ENCODE results near the gene KRT33B. TPM values are rescaled to one million over a fixed set of nuclear protein-coding genes. Genes with fewer than 3 reads are reported as not detected.

Gene KRT33B
- total and polyA plus RNA-seq, 2 of the 8 experiments (the other 6 are each of a cell fraction or from before 2014, with no cell fraction given), result not detected

DNA sequence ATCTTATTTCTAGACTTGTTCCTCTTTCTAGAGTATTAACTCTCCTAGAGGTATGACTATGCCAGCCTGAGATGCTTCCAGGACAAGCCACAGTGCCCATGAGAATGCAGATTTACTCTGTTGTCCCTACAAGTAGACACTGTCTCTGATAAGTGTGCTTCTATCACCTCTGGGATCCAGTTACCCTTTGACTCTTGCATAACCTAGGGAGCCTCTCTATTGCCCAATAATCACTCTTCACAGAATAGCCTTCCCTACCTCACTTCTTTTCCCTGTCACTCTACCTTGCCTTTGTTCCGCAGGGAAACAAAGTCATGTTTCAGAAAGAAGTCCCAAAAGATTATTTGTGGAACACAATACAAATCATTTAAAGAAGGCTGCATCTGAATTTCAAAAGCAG, 14.1 kb upstream of the KRT33B start:
- Histone ChIP-seq H2AK5ac (ENCODE audit: low read depth, low read length) (no peak overlapping the region), H3K36me3 (ENCODE audit: control insufficient read depth in 2 of 4, insufficient read depth in 4 of 4, low read length in 3 of 4) (no peaks in the 10 kb centered on the region), H3K27ac (ENCODE audit: low read depth, low read length) (no peak overlapping the region), H3K4me2 (ENCODE audit: insufficient read depth in 1 of 2, low read depth in 2 of 2, low read length in 2 of 2) (no peak overlapping the region), H3K23ac (ENCODE audit: insufficient read length) (no peak overlapping the region), H3K79me2 (ENCODE audit: control insufficient read depth in 1 of 2, insufficient read depth in 2 of 2, low read length in 2 of 2) (no peaks in the 10 kb centered on the region), H3K14ac (ENCODE audit: insufficient read length) (no peak overlapping the region), H3K4me1 (replicated peaks in 1 of 4; ENCODE audit: control insufficient read depth in 3 of 4, insufficient read depth in 4 of 4, low read length in 3 of 4) (no peaks in the 10 kb centered on the region), H4K20me1 (replicated peaks in 1 of 2; ENCODE audit: control insufficient read depth in 1 of 2, insufficient read depth in 2 of 2, low read length in 2 of 2) (no peaks in the 10 kb centered on the region), H2BK5ac (ENCODE audit: low read depth, low read length) (no peak overlapping the region), H2BK20ac (ENCODE audit: low read length) (no peak overlapping the region), H3K27me3 (replicated peaks in 1 of 4; ENCODE audit: control insufficient read depth in 3 of 4, extremely low read depth in 1 of 4, insufficient read depth in 3 of 4, low read length in 3 of 4) (no peaks in the 10 kb centered on the region), H2BK12ac (ENCODE audit: low read depth, low read length) (no peak overlapping the region), H2BK120ac (replicated peaks; ENCODE audit: low read depth, low read length) (no peak overlapping the region), H4K8ac (ENCODE audit: extremely low read depth, insufficient read depth, low read length) (no peak overlapping the region), H3K23me2 (ENCODE audit: low read depth, low read length) (no peaks in the 10 kb centered on the region; the same call in 1 of the 2 replicates), H3K9me3 (ENCODE audit: insufficient read depth in 2 of 2, low read depth in 1 of 2, low read length in 1 of 2) (no peaks in the 10 kb centered on the region; a peak in 1 of 4 replicates), H3K4ac (replicated peaks; ENCODE audit: insufficient read length, low read depth, low read length) (no peak overlapping the region), H3K9ac (replicated peaks in 1 of 4; ENCODE audit: extremely low read depth in 1 of 4, low read depth in 3 of 4, low read length in 3 of 4) (no peak overlapping the region), H3K56ac (replicated peaks; ENCODE audit: insufficient read length, low read depth, low read length) (no peak overlapping the region), H3K4me3 (ENCODE audit: extremely low read depth in 1 of 4, insufficient read depth in 2 of 4, low read depth in 3 of 4, low read length in 4 of 4) (no peak overlapping the region), H4K5ac (ENCODE audit: insufficient read length, low read depth, low read length) (no peak overlapping the region), H4K91ac (replicated peaks; ENCODE audit: insufficient read length, low read length) (no peak overlapping the region), H3K79me1 (ENCODE audit: low read depth, low read length) (no peaks in the 10 kb centered on the region), H3K18ac (ENCODE audit: extremely low read depth, low read length) (no peak overlapping the region), H2AFZ (ENCODE audit: low read length) (no peak overlapping the region), H2BK15ac (ENCODE audit: low read length) (no peak overlapping the region)
- CTCF ChIA-PET (ENCODE audit: partially characterized antibody), result no interaction called here
- WGBS, 2 experiments (ENCODE audit: extremely low coverage in 1 of 2, insufficient coverage in 1 of 2, insufficient read length in 1 of 2, insufficient replicate concordance in 2 of 2, low coverage in 1 of 2, low lambda C conversion rate in 2 of 2, missing lambda C conversion rate in 1 of 2), result 100% methylated on average over 1 of the region's 1 CpG; no CpG with 5 or more reads in 1 of the 2 experiments
- no peak for FAIRE-seq
- no peak for TF ChIP-seq YY1 (IDR thresholded peaks at IDR 0.05; ENCODE audit: low read depth, low read length)
- TF ChIP-seq RFX5 (IDR thresholded peaks at IDR 0.05; ENCODE audit: borderline replicate concordance, low read depth, low read length), result no peak
- TF ChIP-seq POLR2A (IDR thresholded peaks at IDR 0.05; ENCODE audit: control extremely low read depth in 1 of 2, low read depth in 2 of 2, low read length in 2 of 2), result no peak
- no peak for TF ChIP-seq GTF2F1 (IDR thresholded peaks at IDR 0.05; ENCODE audit: borderline replicate concordance, low read depth, low read length)
- peak; percentile 83; the same call in 1 of the 2 replicates for TF ChIP-seq CEBPB (IDR thresholded peaks at IDR 0.05; ENCODE audit: low read depth, low read length)
- TF ChIP-seq KDM1A (IDR thresholded peaks at IDR 0.05; ENCODE audit: borderline replicate concordance, low read length), result no peak
- TF ChIP-seq SIX5 (IDR thresholded peaks at IDR 0.05; ENCODE audit: low read depth, low read length), result no peak
- TF ChIP-seq NRF1 (IDR thresholded peaks at IDR 0.05; ENCODE audit: low read depth, low read length), result no peak
- POLR2A ChIA-PET (ENCODE audit: partially characterized antibody), result no interaction called here
- no peak for DNase-seq (ENCODE audit: low read depth in 1 of 2, low spot score in 2 of 2)
